A673 (cell line): ENCODE results near the gene ATG7. TPM values are rescaled to one million over a fixed set of nuclear protein-coding genes. Genes with fewer than 3 reads are reported as not detected.

Experiments
- BruUV-seq: library from RNA; stranded (reverse); fragments of 400-500 nt; replicated peaks from 2 replicates; lab custom pipeline; 2021; lab: Mats Ljungman, UMichigan
- CTCF ChIA-PET: fragments of 300-600 bp; sonication (Branson Sonifier 250); formaldehyde crosslinking; loops from one replicate; lab custom pipeline; 2022; ENCODE audit warnings: antibody characterized with exemption; lab: Charles Lee
- POLR2A ChIA-PET: fragments of 300-600 bp; sonication (Branson Sonifier 250); formaldehyde crosslinking; loops from one replicate; lab custom pipeline; 2022; ENCODE audit warnings: antibody characterized with exemption; ENCODE audit not compliant: low non-redundant PET; lab: Charles Lee
- DNase-seq: peaks from one replicate; pipeline ENCODE4 v3.0.0-alpha.2; 2015; ENCODE audit warnings: low spot score
- H3K27ac ChIP-seq: fragments of 200-600 bp; sonication (generic); 2 replicates; pipeline ENCODE4 v1.5.1; 2016; ENCODE audit warnings: mixed run types, low read depth, mild to moderate bottlenecking, mixed read lengths, antibody characterized with exemption, low read length; ENCODE audit not compliant: poor library complexity, severe bottlenecking
- H3K27me3 ChIP-seq: fragments of 200-600 bp; sonication (generic); replicated peaks from 2 replicates; pipeline ENCODE4 v1.6.1; 2017; ENCODE audit warnings: mixed run types, low read depth, mild to moderate bottlenecking, mixed read lengths, antibody characterized with exemption, low read length; ENCODE audit not compliant: insufficient read depth, poor library complexity
- H3K36me3 ChIP-seq: fragments of 200-600 bp; sonication (generic); 2 replicates; pipeline ENCODE4 v1.6.1; 2016; ENCODE audit warnings: mixed run types, mild to moderate bottlenecking, mixed read lengths, antibody characterized with exemption, low read length; ENCODE audit not compliant: insufficient read depth, poor library complexity, severe bottlenecking
- H3K4me1 ChIP-seq: fragments of 200-600 bp; sonication (generic); 2 replicates; pipeline ENCODE4 v1.6.1; 2017; ENCODE audit warnings: mixed run types, mild to moderate bottlenecking, mixed read lengths, antibody characterized with exemption, low read length; ENCODE audit not compliant: insufficient read depth, poor library complexity, severe bottlenecking
- H3K4me3 ChIP-seq: fragments of 200-600 bp; sonication (generic); 2 replicates; pipeline ENCODE4 v1.5.1; 2016; ENCODE audit warnings: low read depth, mixed run types, mild to moderate bottlenecking, mixed read lengths, low read length; ENCODE audit not compliant: poor library complexity, severe bottlenecking
- H3K9me3 ChIP-seq: fragments of 200-600 bp; sonication (generic); 2 replicates; pipeline ENCODE4 v1.6.1; 2016; ENCODE audit warnings: mixed run types, low read depth, mild to moderate bottlenecking, mixed read lengths, antibody characterized with exemption, low read length; ENCODE audit not compliant: poor library complexity, severe bottlenecking
- EZH2 ChIP-seq: fragments of 200-600 bp; sonication (generic); IDR thresholded peaks from 2 replicates; pipeline ENCODE4 v1.6.1; 2017; ENCODE audit warnings: borderline replicate concordance, low read depth, mild to moderate bottlenecking, mixed read lengths, antibody characterized with exemption, low read length; ENCODE audit not compliant: poor library complexity, severe bottlenecking
- intact Hi-C: fragments of 100-400 bp; cut with micrococcal nuclease; formaldehyde crosslinking; loops from one replicate; pipeline ENCODE4 v1.10.0; 2022; ENCODE audit not compliant: unreplicated experiment
- total RNA-seq: library from RNA; stranded (reverse); gene quantifications from 2 replicates; pipeline ENCODE4 v1.2.3, GENCODE V29; 2021
- TF ChIP-seq, protein P1 (sequence below): fragments of 300-800, 200-600 bp; sonication (generic); conservative IDR thresholded peaks from 2 replicates; pipeline ENCODE4 v1.5.1; 2017; ENCODE audit warnings: low read depth, mild to moderate bottlenecking, antibody characterized with exemption, low read length, moderate library complexity, mixed read lengths

The ATG7 gene
- total RNA-seq, 1 experiment from 2014 or later = 30.9 TPM

GRCh38 chr3:11544412-11545181 is 272.4 kb downstream of the ATG7 start:
- no peaks in the 10 kb centered on the region for H3K9me3 ChIP-seq
- TF ChIP-seq, protein P1, sequence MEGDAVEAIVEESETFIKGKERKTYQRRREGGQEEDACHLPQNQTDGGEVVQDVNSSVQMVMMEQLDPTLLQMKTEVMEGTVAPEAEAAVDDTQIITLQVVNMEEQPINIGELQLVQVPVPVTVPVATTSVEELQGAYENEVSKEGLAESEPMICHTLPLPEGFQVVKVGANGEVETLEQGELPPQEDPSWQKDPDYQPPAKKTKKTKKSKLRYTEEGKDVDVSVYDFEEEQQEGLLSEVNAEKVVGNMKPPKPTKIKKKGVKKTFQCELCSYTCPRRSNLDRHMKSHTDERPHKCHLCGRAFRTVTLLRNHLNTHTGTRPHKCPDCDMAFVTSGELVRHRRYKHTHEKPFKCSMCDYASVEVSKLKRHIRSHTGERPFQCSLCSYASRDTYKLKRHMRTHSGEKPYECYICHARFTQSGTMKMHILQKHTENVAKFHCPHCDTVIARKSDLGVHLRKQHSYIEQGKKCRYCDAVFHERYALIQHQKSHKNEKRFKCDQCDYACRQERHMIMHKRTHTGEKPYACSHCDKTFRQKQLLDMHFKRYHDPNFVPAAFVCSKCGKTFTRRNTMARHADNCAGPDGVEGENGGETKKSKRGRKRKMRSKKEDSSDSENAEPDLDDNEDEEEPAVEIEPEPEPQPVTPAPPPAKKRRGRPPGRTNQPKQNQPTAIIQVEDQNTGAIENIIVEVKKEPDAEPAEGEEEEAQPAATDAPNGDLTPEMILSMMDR = no peak
- no peak for TF ChIP-seq EZH2
- H3K36me3 ChIP-seq = no peaks in the 10 kb centered on the region
- intact Hi-C loops = no loop called here
- H3K27ac ChIP-seq = no peak overlapping the region
- ChIA-PET CTCF (no interaction called here), POLR2A (interaction anchor here (0.6 kb wide), 1 partner anchor 99 kb away, joined by 6 read pairs; no protein-coding TSS in a partner anchor)
- DNase-seq = no peak
- no TSS peak for BruUV-seq
- H3K27me3 ChIP-seq = no peaks in the 10 kb centered on the region
- peaks cover 11% of the 10 kb centered on the region for H3K4me1 ChIP-seq
- H3K4me3 ChIP-seq = no peak overlapping the region

DNA sequence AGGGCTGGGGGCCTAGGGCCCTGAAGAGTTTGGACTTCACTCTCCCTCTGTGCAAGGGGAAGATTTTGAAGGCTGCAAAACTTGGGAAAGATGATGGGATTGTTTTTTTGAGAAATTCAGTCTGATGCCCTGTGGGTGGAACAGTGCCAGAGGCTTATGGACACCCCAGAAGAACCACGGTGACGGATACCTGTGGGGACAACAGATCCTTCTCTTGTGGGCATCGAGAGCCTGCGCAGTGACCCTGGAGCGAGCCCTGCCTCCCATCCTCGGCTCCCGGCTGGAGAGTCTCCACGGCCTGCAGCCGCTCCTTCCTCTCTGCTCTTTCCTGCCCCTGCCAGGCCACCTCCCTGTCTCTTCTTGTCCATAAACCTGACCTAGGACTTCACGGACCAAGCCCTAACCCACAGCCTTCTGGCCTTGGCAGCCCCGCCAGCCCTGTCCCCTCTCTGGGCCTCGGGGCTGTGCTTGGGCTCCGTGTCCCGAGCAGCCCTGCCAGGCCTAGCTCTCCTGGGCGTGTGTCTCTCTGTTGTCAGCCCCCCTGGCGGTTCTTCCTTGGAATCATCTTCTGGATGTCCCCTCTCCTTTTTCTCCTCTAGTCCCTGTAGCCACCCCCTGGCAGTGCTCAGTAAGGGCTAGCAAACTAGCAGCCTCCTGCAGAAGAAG is 273.1 kb downstream of the ATG7 start:
- Histone ChIP-seq H3K36me3 (no peaks in the 10 kb centered on the region), H3K27me3 (no peaks in the 10 kb centered on the region), H3K27ac (no peak overlapping the region), H3K4me1 (peaks cover 11% of the 10 kb centered on the region), H3K4me3 (no peak overlapping the region), H3K9me3 (no peaks in the 10 kb centered on the region)
- DNase-seq = no peak
- TF ChIP-seq, protein P1 = no peak
- no peak for TF ChIP-seq EZH2
- BruUV-seq = no TSS peak
- ChIA-PET POLR2A (no interaction called here), CTCF (no interaction called here)
- intact Hi-C loops = no loop called here

DNA sequence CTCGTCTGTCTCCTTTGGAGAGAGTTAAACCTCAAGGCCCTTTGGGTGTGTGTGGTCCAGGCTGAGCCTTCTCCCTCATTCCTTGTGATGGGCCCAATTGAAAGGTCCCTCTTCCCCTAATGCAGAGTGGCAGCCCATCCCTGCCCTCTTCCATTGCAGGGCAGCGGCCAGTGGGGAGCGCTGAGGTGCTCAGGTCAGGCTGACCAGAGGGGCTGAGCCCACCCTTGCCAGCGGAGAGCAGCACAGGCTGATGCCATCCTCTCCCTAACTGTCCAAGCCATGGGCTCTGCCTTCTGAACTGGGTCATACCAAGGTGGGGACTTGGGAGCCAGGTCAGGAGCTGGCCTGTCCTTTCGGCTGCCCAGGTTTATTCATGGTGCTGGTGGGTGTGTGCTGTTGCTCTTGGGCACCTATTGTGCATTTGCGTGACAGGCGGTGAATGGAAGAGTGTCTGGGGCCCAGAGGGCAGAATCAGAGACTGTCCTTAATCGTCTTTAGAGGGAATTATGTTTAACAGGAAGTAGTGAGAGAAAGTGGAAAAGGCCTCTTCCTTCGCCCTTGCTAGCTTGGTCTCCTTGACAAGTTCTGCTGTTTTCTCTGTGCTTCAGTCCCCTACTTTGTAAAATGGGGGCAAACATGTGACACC is 274.6 kb downstream of the ATG7 start:
- intact Hi-C loops = no loop called here
- TF ChIP-seq, protein P1 = no peak
- no peak for TF ChIP-seq EZH2
- POLR2A ChIA-PET = interaction anchor here (0.6 kb wide), 1 partner anchor 97 kb away, joined by 3 read pairs; no protein-coding TSS in a partner anchor
- peaks cover 11% of the 10 kb centered on the region for H3K4me1 ChIP-seq
- no TSS peak for BruUV-seq
- H3K36me3 ChIP-seq = no peaks in the 10 kb centered on the region
- no peaks in the 10 kb centered on the region for H3K27me3 ChIP-seq
- no peak overlapping the region for H3K27ac ChIP-seq
- CTCF ChIA-PET = no interaction called here
- no peaks in the 10 kb centered on the region for H3K9me3 ChIP-seq
- DNase-seq = no peak
- H3K4me3 ChIP-seq = no peak overlapping the region
